Liver (tissue), 9 donors: ENCODE data around the gene CTNNA2. TPM values are rescaled to one million over a fixed set of nuclear protein-coding genes. Genes with fewer than 3 reads are reported as not detected.

ENCODE experiments used
- DNase-seq: peaks from one replicate; pipeline ENCODE4 v3.0.0-alpha.2; 2017; ENCODE audit warnings: low spot score
- H3K27ac ChIP-seq, 2 donors: one replicate each; pipeline ENCODE4 v1.7.0; 2013; ENCODE audit warnings: inconsistent platforms in 2 of 2, low read length in 2 of 2, control low read depth in 1 of 2, low read depth in 1 of 2, mild to moderate bottlenecking in 1 of 2
- H3K27me3 ChIP-seq, 4 donors: one replicate each; pipeline versions ENCODE4 v1.6.1 to v1.7.0; 2013; ENCODE audit warnings: low read length in 3 of 4, inconsistent platforms in 1 of 4, mild to moderate bottlenecking in 1 of 4, moderate library complexity in 1 of 4; ENCODE audit not compliant: control insufficient read depth in 4 of 4, insufficient read depth in 4 of 4
- H3K36me3 ChIP-seq, 4 donors: one replicate each; pipeline versions ENCODE4 v1.6.1 to v1.7.0; 2013; ENCODE audit warnings: low read length in 3 of 4, mild to moderate bottlenecking in 3 of 4, low read depth in 1 of 4, moderate library complexity in 1 of 4; ENCODE audit not compliant: control insufficient read depth in 4 of 4, insufficient read depth in 3 of 4
- H3K4me1 ChIP-seq, 4 donors: one replicate each; pipeline versions ENCODE4 v1.6.1 to v1.7.0; 2013; ENCODE audit warnings: low read length in 3 of 4, mild to moderate bottlenecking in 3 of 4, moderate library complexity in 1 of 4; ENCODE audit not compliant: control insufficient read depth in 4 of 4, insufficient read depth in 4 of 4
- H3K4me3 ChIP-seq, 3 donors: one replicate each; pipeline versions ENCODE4 v1.6.1 to v1.7.0; 2013; ENCODE audit warnings: low read length in 3 of 3, control low read depth in 1 of 3, low read depth in 1 of 3, mild to moderate bottlenecking in 1 of 3
- H3K9ac ChIP-seq, 2 donors: one replicate each; pipeline ENCODE4 v1.7.0; 2013; ENCODE audit warnings: low read length in 2 of 2, mild to moderate bottlenecking in 2 of 2, moderate library complexity in 2 of 2, control low read depth in 1 of 2, low read depth in 1 of 2
- H3K9me3 ChIP-seq, 4 donors: one replicate each; pipeline versions ENCODE4 v1.6.1 to v1.7.0; 2013; ENCODE audit warnings: low read length in 3 of 4; ENCODE audit not compliant: control insufficient read depth in 4 of 4
- ATF3 ChIP-seq: IDR thresholded peaks from 2 replicates; pipeline ENCODE4 v1.6.1; 2016; ENCODE audit warnings: antibody characterized with exemption
- CTCF ChIP-seq: fragments of 150-350 bp; IDR thresholded peaks from 2 replicates; pipeline ENCODE4 v1.5.1; 2017; ENCODE audit warnings: improper control_type of control experiment, low read depth, low read length; ENCODE audit not compliant: missing input control
- EGR1 ChIP-seq, 2 donors: IDR thresholded peaks; 2 replicates each; pipeline ENCODE4 v1.6.1; 2016 to 2018; ENCODE audit warnings: antibody characterized with exemption in 2 of 2, low read depth in 2 of 2
- FOXA1 ChIP-seq: IDR thresholded peaks from 2 replicates; pipeline ENCODE4 v1.6.1; 2016; ENCODE audit warnings: antibody characterized with exemption
- FOXA2 ChIP-seq: IDR thresholded peaks from 2 replicates; pipeline ENCODE4 v1.6.1; 2016; ENCODE audit warnings: antibody characterized with exemption
- GABPA ChIP-seq, 2 donors: IDR thresholded peaks in 1 of 2; conservative IDR thresholded peaks in 1 of 2; 2 replicates each; pipeline ENCODE4 v1.6.1; 2016; ENCODE audit warnings: antibody characterized with exemption in 2 of 2, mild to moderate bottlenecking in 1 of 2, moderate library complexity in 1 of 2
- HNF4G ChIP-seq: IDR thresholded peaks from 2 replicates; pipeline ENCODE4 v1.6.1; 2016; ENCODE audit warnings: antibody characterized with exemption
- JUND ChIP-seq, 2 donors: IDR thresholded peaks; 2 replicates each; pipeline ENCODE4 v1.6.1; 2016; ENCODE audit warnings: antibody characterized with exemption in 2 of 2
- MAX ChIP-seq: IDR thresholded peaks from 2 replicates; pipeline ENCODE4 v1.6.1; 2016; ENCODE audit warnings: antibody characterized with exemption
- NR2F2 ChIP-seq: IDR thresholded peaks from 2 replicates; pipeline ENCODE4 v1.6.1; 2016; ENCODE audit warnings: antibody characterized with exemption
- SP1 ChIP-seq: IDR thresholded peaks from 2 replicates; pipeline ENCODE4 v1.6.1; 2018; ENCODE audit warnings: antibody characterized with exemption, mild to moderate bottlenecking
- TAF1 ChIP-seq: conservative IDR thresholded peaks from 2 replicates; pipeline ENCODE4 v1.6.1; 2016; ENCODE audit warnings: antibody characterized with exemption, mild to moderate bottlenecking
- ZBTB33 ChIP-seq: IDR thresholded peaks from 2 replicates; pipeline ENCODE4 v1.6.1; 2016; ENCODE audit warnings: antibody characterized with exemption
- WGBS: extraction: QIAGEN DNeasy Blood & Tissue Kit; methylation state at CpG from one replicate; pipeline ENCODE4 v1.1.7; 2013; 5-methylcytosine and 5-hydroxymethylcytosine counted together
- polyA plus RNA-seq, 2 donors: library from polyadenylated mRNA; stranded (reverse) in 1 of 2; unstranded in 1 of 2; fragments of 200-250 nt in 1 of 2; fragments of >200 nt in 1 of 2; fragmentation: Nextera tagmentation in 1 of 2; extraction: Ambion mirVana in 1 of 2; gene quantifications; one replicate each; pipeline versions ENCODE4 v1.2.1 to v1.2.3, GENCODE V29; 2013 to 2015
- total RNA-seq, 2 donors: library from RNA; depleted of rRNA; stranded (reverse); fragments of >200 nt; gene quantifications; one replicate each; pipeline ENCODE4 v1.2.3, GENCODE V29; 2014
- donor health status: healthy.
- donor health status: healthy.
- donor health status: healthy.
- donor health status: healthy.
- donor health status: healthy.

CTNNA2 gene
- total and polyA plus RNA-seq, 4 donors: 0.05 TPM; not detected in 3

- Histone ChIP-seq H3K9me3 (no peaks in the 10 kb centered on the region), H3K4me1 (no peaks in the 10 kb centered on the region), H3K36me3 (no peaks in the 10 kb centered on the region), H3K4me3 (no peak overlapping the region), H3K27me3 (no peaks in the 10 kb centered on the region), H3K27ac (no peak overlapping the region), H3K9ac (no peak overlapping the region)
- DNase-seq: no peak
- 76% methylated on average over 3 of the region's 3 CpGs for WGBS
- TF ChIP-seq MAX: no peak
- TF ChIP-seq NR2F2: no peak
- TF ChIP-seq EGR1 (IDR thresholded peaks at IDR 0.05; ENCODE audit: low read depth in 2 of 2): no peak
- TF ChIP-seq ATF3: no peak
- TF ChIP-seq TAF1: no peak
- no peak for TF ChIP-seq CTCF
- no peak for TF ChIP-seq SP1
- TF ChIP-seq JUND (IDR thresholded peaks at IDR 0.05): no peak
Observed at GRCh38 chr2:80147690-80148089, 634.8 kb downstream of the CTNNA2 start.

- H3K4me3 ChIP-seq: no peak overlapping the region
- H3K9ac ChIP-seq: no peak overlapping the region
- no peak overlapping the region for H3K27ac ChIP-seq
- TF ChIP-seq ZBTB33 (no peak), NR2F2 (no peak), GABPA (IDR thresholded peaks at IDR 0.05 in 1 of 2, conservative IDR thresholded peaks at IDR 0.05 in 1 of 2) (no peak), HNF4G (no peak)
- H3K9me3 ChIP-seq: no peaks in the 10 kb centered on the region
- no peak for DNase-seq
- no peaks in the 10 kb centered on the region for H3K4me1 ChIP-seq
- WGBS: 95% methylated on average over 2 of the region's 2 CpGs
- H3K36me3 ChIP-seq: no peaks in the 10 kb centered on the region
- H3K27me3 ChIP-seq: no peaks in the 10 kb centered on the region
Observed at GRCh38 chr2:80148906-80149305, 636.1 kb downstream of the CTNNA2 start.

GRCh38 chr2:80149991-80150390 lies 637.1 kb downstream of the CTNNA2 start:
- TF ChIP-seq FOXA2 (no peak), GABPA (IDR thresholded peaks at IDR 0.05 in 1 of 2, conservative IDR thresholded peaks at IDR 0.05 in 1 of 2) (no peak), FOXA1 (no peak)

More at GRCh38 chr2:80149991-80150390, 637.1 kb downstream of the CTNNA2 start:
- WGBS: 89% methylated on average over 1 of the region's 1 CpG
- no peak overlapping the region for H3K4me3 ChIP-seq
- H3K4me1 ChIP-seq: no peaks in the 10 kb centered on the region
- DNase-seq: no peak
- H3K9ac ChIP-seq: no peak overlapping the region
- H3K27me3 ChIP-seq: no peaks in the 10 kb centered on the region
- H3K9me3 ChIP-seq: no peaks in the 10 kb centered on the region
- H3K27ac ChIP-seq: no peak overlapping the region
- H3K36me3 ChIP-seq: no peaks in the 10 kb centered on the region
